HFF-Myc (cell line): ENCODE measurements around the gene NKX1-1.

Source experiments
- DNase-seq: peaks from one replicate; pipeline ENCODE4 v3.0.0-alpha.2; 2011; ENCODE audit warnings: low read depth; ENCODE audit errors: extremely low read depth
- H3K4me3 ChIP-seq: replicated peaks from 2 replicates; pipeline ENCODE4 v1.5.1; 2011; ENCODE audit warnings: low read depth, mild to moderate bottlenecking, control low read depth, low read length
- CTCF ChIP-seq: IDR thresholded peaks from 2 replicates; pipeline ENCODE4 v1.5.1; 2012; ENCODE audit warnings: mild to moderate bottlenecking, low read depth, low read length, control low read depth; ENCODE audit errors: missing control alignments

Gene NKX1-1

GRCh38 chr4:1364217-1364616, 42.0 kb downstream of the NKX1-1 start:
- no peak for TF ChIP-seq CTCF
- DNase-seq: no peak
- H3K4me3 ChIP-seq: no peak overlapping the region

- no peak for TF ChIP-seq CTCF
- H3K4me3 ChIP-seq: no peak overlapping the region
- no peak for DNase-seq
Observed at GRCh38 chr4:1363513-1363912, 42.7 kb downstream of the NKX1-1 start.

GRCh38 chr4:1362521-1362920, 43.7 kb downstream of the NKX1-1 start:
- no peak for TF ChIP-seq CTCF
- DNase-seq: no peak
- no peak overlapping the region for H3K4me3 ChIP-seq

- DNase-seq: no peak
- no peak overlapping the region for H3K4me3 ChIP-seq
- no peak for TF ChIP-seq CTCF
Observed at GRCh38 chr4:1362046-1362445, 44.2 kb downstream of the NKX1-1 start.

- no peak for DNase-seq
- no peak overlapping the region for H3K4me3 ChIP-seq
- no peak for TF ChIP-seq CTCF
Observed at GRCh38 chr4:1361431-1361830, 44.8 kb downstream of the NKX1-1 start.

GRCh38 chr4:1360423-1361283, 45.6 kb downstream of the NKX1-1 start:
- H3K4me3 ChIP-seq: no peak overlapping the region
- DNase-seq: peak; percentile 82
- TF ChIP-seq CTCF: peak; percentile 8
